A673 (cell line): ENCODE data around the gene RACK1. TPM values are rescaled to one million over a fixed set of nuclear protein-coding genes. Genes with fewer than 3 reads are reported as not detected.
"Not testable (repeated sequence)": the region's sequence is repeated elsewhere in the genome, so short reads cannot be mapped to it uniquely, and the experiment has no call there.

Source experiments
- Bru-seq: library from RNA; stranded (reverse); fragments of 400-500 nt; gene quantifications from one replicate; lab custom pipeline; 2021; lab: Mats Ljungman, UMichigan
- BruChase-seq, 2 experiments: library from RNA; stranded (reverse); fragments of 400-500 nt; gene quantifications; one replicate each; lab custom pipeline; 2021; lab: Mats Ljungman, UMichigan
- BruUV-seq: library from RNA; stranded (reverse); fragments of 400-500 nt; replicated peaks from 2 replicates; lab custom pipeline; 2021; lab: Mats Ljungman, UMichigan
- CTCF ChIA-PET: fragments of 300-600 bp; sonication (Branson Sonifier 250); formaldehyde crosslinking; loops from one replicate; lab custom pipeline; 2022; ENCODE audit warnings: antibody characterized with exemption; lab: Charles Lee
- POLR2A ChIA-PET: fragments of 300-600 bp; sonication (Branson Sonifier 250); formaldehyde crosslinking; loops from one replicate; lab custom pipeline; 2022; ENCODE audit warnings: antibody characterized with exemption; ENCODE audit not compliant: low non-redundant PET; lab: Charles Lee
- DNase-seq: peaks from one replicate; pipeline ENCODE4 v3.0.0-alpha.2; 2015; ENCODE audit warnings: low spot score
- H3K27ac ChIP-seq: fragments of 200-600 bp; sonication (generic); 2 replicates; pipeline ENCODE4 v1.5.1; 2016; ENCODE audit warnings: mixed run types, low read depth, mild to moderate bottlenecking, mixed read lengths, antibody characterized with exemption, low read length; ENCODE audit not compliant: poor library complexity, severe bottlenecking
- H3K27me3 ChIP-seq: fragments of 200-600 bp; sonication (generic); replicated peaks from 2 replicates; pipeline ENCODE4 v1.6.1; 2017; ENCODE audit warnings: mixed run types, low read depth, mild to moderate bottlenecking, mixed read lengths, antibody characterized with exemption, low read length; ENCODE audit not compliant: insufficient read depth, poor library complexity
- H3K36me3 ChIP-seq: fragments of 200-600 bp; sonication (generic); 2 replicates; pipeline ENCODE4 v1.6.1; 2016; ENCODE audit warnings: mixed run types, mild to moderate bottlenecking, mixed read lengths, antibody characterized with exemption, low read length; ENCODE audit not compliant: insufficient read depth, poor library complexity, severe bottlenecking
- H3K4me1 ChIP-seq: fragments of 200-600 bp; sonication (generic); 2 replicates; pipeline ENCODE4 v1.6.1; 2017; ENCODE audit warnings: mixed run types, mild to moderate bottlenecking, mixed read lengths, antibody characterized with exemption, low read length; ENCODE audit not compliant: insufficient read depth, poor library complexity, severe bottlenecking
- H3K4me3 ChIP-seq: fragments of 200-600 bp; sonication (generic); 2 replicates; pipeline ENCODE4 v1.5.1; 2016; ENCODE audit warnings: low read depth, mixed run types, mild to moderate bottlenecking, mixed read lengths, low read length; ENCODE audit not compliant: poor library complexity, severe bottlenecking
- H3K9me3 ChIP-seq: fragments of 200-600 bp; sonication (generic); 2 replicates; pipeline ENCODE4 v1.6.1; 2016; ENCODE audit warnings: mixed run types, low read depth, mild to moderate bottlenecking, mixed read lengths, antibody characterized with exemption, low read length; ENCODE audit not compliant: poor library complexity, severe bottlenecking
- EZH2 ChIP-seq: fragments of 200-600 bp; sonication (generic); IDR thresholded peaks from 2 replicates; pipeline ENCODE4 v1.6.1; 2017; ENCODE audit warnings: borderline replicate concordance, low read depth, mild to moderate bottlenecking, mixed read lengths, antibody characterized with exemption, low read length; ENCODE audit not compliant: poor library complexity, severe bottlenecking
- intact Hi-C: fragments of 100-400 bp; cut with micrococcal nuclease; formaldehyde crosslinking; loops from one replicate; pipeline ENCODE4 v1.10.0; 2022; ENCODE audit not compliant: unreplicated experiment
- long read RNA-seq: library from polyadenylated mRNA; stranded (forward); transcript quantifications from one replicate; pipeline ENCODE4 v2.0.0, GENCODE V29; 2022
- total RNA-seq: library from RNA; stranded (reverse); gene quantifications from 2 replicates; pipeline ENCODE4 v1.2.3, GENCODE V29; 2021
- TF ChIP-seq, protein P1 (sequence below): fragments of 300-800, 200-600 bp; sonication (generic); conservative IDR thresholded peaks from 2 replicates; pipeline ENCODE4 v1.5.1; 2017; ENCODE audit warnings: low read depth, mild to moderate bottlenecking, antibody characterized with exemption, low read length, moderate library complexity, mixed read lengths

The RACK1 gene
- total RNA-seq (1,719 and 1,726 TPM in 2 replicates), Bru-seq, nascent RNA (percentile 99 among the genes with signal in this experiment), BruChase-seq, experiment 1, labeled RNA remaining after a 2-hour chase (percentile 98 among the genes with signal in this experiment), BruChase-seq, experiment 2, labeled RNA remaining after a 6-hour chase (percentile 99 among the genes with signal in this experiment)
- long read RNA-seq, transcript RACK1-233 (3 exons, 791 nt): minor isoform, 5 of 1,099 reads
- long read RNA-seq, transcript RACK1-224 (8 exons, 1,150 nt): minor isoform, 8 of 1,099 reads
- long read RNA-seq, transcript RACK1-227 (8 exons, 1,403 nt): major isoform, 994 of 1,099 reads
- long read RNA-seq, transcript RACK1-210 (8 exons, 1,098 nt): minor isoform, 29 of 1,099 reads
- long read RNA-seq, partial matches to known transcripts: 35 of 1,099 reads
- long read RNA-seq, other reads (novel, unspliced or antisense): 22 of 1,099 reads

GRCh38 chr5:181243564-181244343 lies at the start of gene RACK1:
Gene RACK1 (minus strand): TSS chr5:181243906. CDS start chr5:181243800, 106 bp downstream.
- CTCF ChIA-PET: no interaction called here
- peaks cover 41% of the 10 kb centered on the region for H3K4me1 ChIP-seq
- intact Hi-C loops: loop anchor here (1.0 kb wide), 1 partner anchor 20 kb away; the partner anchor contains the start of gene TRIM41
- H3K36me3 ChIP-seq: peaks cover 43% of the 10 kb centered on the region
- no peak for TF ChIP-seq EZH2
- TF ChIP-seq, protein P1, sequence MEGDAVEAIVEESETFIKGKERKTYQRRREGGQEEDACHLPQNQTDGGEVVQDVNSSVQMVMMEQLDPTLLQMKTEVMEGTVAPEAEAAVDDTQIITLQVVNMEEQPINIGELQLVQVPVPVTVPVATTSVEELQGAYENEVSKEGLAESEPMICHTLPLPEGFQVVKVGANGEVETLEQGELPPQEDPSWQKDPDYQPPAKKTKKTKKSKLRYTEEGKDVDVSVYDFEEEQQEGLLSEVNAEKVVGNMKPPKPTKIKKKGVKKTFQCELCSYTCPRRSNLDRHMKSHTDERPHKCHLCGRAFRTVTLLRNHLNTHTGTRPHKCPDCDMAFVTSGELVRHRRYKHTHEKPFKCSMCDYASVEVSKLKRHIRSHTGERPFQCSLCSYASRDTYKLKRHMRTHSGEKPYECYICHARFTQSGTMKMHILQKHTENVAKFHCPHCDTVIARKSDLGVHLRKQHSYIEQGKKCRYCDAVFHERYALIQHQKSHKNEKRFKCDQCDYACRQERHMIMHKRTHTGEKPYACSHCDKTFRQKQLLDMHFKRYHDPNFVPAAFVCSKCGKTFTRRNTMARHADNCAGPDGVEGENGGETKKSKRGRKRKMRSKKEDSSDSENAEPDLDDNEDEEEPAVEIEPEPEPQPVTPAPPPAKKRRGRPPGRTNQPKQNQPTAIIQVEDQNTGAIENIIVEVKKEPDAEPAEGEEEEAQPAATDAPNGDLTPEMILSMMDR: no peak
- H3K27ac ChIP-seq: peak within 1 kb of the TSS; percentile 96
- H3K9me3 ChIP-seq: no peaks in the 10 kb centered on the region
- POLR2A ChIA-PET: interaction anchor here (1.0 kb wide), 1 partner anchor 8 kb away, joined by 4 read pairs; no protein-coding TSS in a partner anchor
- peak; percentile 93 for DNase-seq
- H3K4me3 ChIP-seq: peak within 1 kb of the TSS; percentile 78
- BruUV-seq: no TSS peak
- no peaks in the 10 kb centered on the region for H3K27me3 ChIP-seq

GRCh38 chr5:181287331-181287730 lies 43.6 kb upstream of the RACK1 start:
- H3K36me3 ChIP-seq, CTCF ChIA-PET, DNase-seq, POLR2A ChIA-PET, H3K27ac ChIP-seq, H3K27me3 ChIP-seq, BruUV-seq, H3K4me3 ChIP-seq, H3K9me3 ChIP-seq, H3K4me1 ChIP-seq, intact Hi-C loops: not testable (repeated sequence)

DNA sequence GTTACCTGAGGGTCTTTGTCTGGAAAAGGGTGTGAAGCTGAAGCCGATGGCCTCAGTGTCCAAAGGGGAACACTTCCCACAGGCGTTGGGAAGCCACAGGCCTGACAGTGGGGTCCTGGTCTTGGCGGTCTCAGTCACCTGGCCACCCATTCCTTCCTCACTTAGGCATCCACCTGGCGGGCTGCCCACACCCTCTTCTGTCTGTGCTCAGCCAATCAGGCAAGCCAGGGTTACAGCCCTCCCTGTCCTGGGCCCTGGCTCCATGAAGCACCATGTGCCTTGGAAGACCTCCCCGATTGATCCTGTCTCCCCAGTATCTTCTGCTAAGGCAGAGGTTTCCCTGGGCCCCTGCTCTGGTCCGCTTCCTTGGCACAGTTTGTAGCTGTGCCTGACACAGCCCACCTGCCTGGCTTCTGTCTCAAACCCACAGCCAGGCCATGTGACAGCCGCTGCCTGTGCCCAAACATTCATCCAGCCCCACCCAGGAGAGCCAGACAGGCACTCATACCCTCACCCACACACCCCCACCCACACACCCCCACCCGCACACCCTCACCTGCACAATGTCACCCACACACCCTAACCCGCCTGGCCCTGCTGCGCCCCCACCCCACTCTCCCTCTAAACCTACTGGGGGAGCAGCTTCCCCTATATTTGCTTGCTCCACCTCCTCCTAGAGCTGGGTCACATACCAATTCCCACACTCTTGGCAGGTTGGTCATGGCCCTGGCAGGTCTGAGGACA lies 42.4 kb upstream of the RACK1 start:
- H3K9me3 ChIP-seq, H3K4me1 ChIP-seq, BruUV-seq, H3K27me3 ChIP-seq, H3K27ac ChIP-seq, POLR2A ChIA-PET, H3K4me3 ChIP-seq, DNase-seq, intact Hi-C loops, H3K36me3 ChIP-seq, CTCF ChIA-PET: not testable (repeated sequence)
